Neuronal stem cell (in vitro differentiated cells): ENCODE data around the gene FLAD1.

Experiments
- DNase-seq: peaks from one replicate; pipeline ENCODE4 v3.0.0-alpha.2; 2013; ENCODE audit warnings: low spot score
- H2AFZ ChIP-seq: one replicate; pipeline ENCODE4 v1.6.1; 2013; ENCODE audit warnings: mild to moderate bottlenecking, low read length, inconsistent platforms
- H2AK5ac ChIP-seq: 2 replicates; pipeline ENCODE4 v1.6.1; 2013; ENCODE audit warnings: low read depth, mild to moderate bottlenecking, inconsistent platforms, low read length, moderate library complexity, mixed read lengths
- H2BK120ac ChIP-seq: 2 replicates; pipeline ENCODE4 v1.6.1; 2013; ENCODE audit warnings: low read depth, mild to moderate bottlenecking, inconsistent platforms, low read length, moderate library complexity, mixed read lengths
- H2BK12ac ChIP-seq: one replicate; pipeline ENCODE4 v1.6.1; 2013; ENCODE audit warnings: low read length, inconsistent platforms
- H2BK15ac ChIP-seq: 2 replicates; pipeline ENCODE4 v1.6.1; 2013; ENCODE audit warnings: mild to moderate bottlenecking, low read length, inconsistent platforms, mixed read lengths
- H2BK5ac ChIP-seq: one replicate; pipeline ENCODE4 v1.6.1; 2013; ENCODE audit warnings: inconsistent platforms, mild to moderate bottlenecking, low read length, moderate library complexity
- H3K14ac ChIP-seq: one replicate; pipeline ENCODE4 v1.6.1; 2013; ENCODE audit warnings: low read length, inconsistent platforms
- H3K18ac ChIP-seq: 2 replicates; pipeline ENCODE4 v1.6.1; 2013; ENCODE audit warnings: low read length, inconsistent platforms
- H3K23ac ChIP-seq: 2 replicates; pipeline ENCODE4 v1.6.1; 2013; ENCODE audit warnings: low read depth, mild to moderate bottlenecking, mixed read lengths, low read length, inconsistent platforms; ENCODE audit not compliant: poor library complexity
- H3K27ac ChIP-seq: replicated peaks from 3 replicates; pipeline ENCODE4 v1.5.1; 2013; ENCODE audit warnings: low read length, inconsistent platforms
- H3K27me3 ChIP-seq, 3 experiments: 2 replicates each; pipeline ENCODE4 v1.6.1; 2013; ENCODE audit warnings: low read length in 3 of 3, mild to moderate bottlenecking in 2 of 3, inconsistent platforms in 1 of 3, low read depth in 1 of 3, mixed read lengths in 1 of 3, moderate library complexity in 1 of 3; ENCODE audit not compliant: control insufficient read depth in 3 of 3, insufficient read depth in 3 of 3
- H3K36me3 ChIP-seq, 2 donors: replicated peaks in 1 of 2; 2 replicates each; pipeline ENCODE4 v1.6.1; 2013; ENCODE audit warnings: low read length in 2 of 2; ENCODE audit not compliant: control insufficient read depth in 2 of 2, insufficient read depth in 2 of 2
- H3K4ac ChIP-seq: 2 replicates; pipeline ENCODE4 v1.6.1; 2013; ENCODE audit warnings: inconsistent platforms, mild to moderate bottlenecking, low read length, moderate library complexity
- H3K4me1 ChIP-seq, 2 donors: 1 replicate in 1 of 2; 2 replicates in 1 of 2; pipeline ENCODE4 v1.6.1; 2013; ENCODE audit warnings: low read length in 2 of 2, low read depth in 1 of 2; ENCODE audit not compliant: control insufficient read depth in 2 of 2, insufficient read depth in 1 of 2
- H3K4me2 ChIP-seq: one replicate; pipeline ENCODE4 v1.6.1; 2013; ENCODE audit warnings: mild to moderate bottlenecking, low read length, inconsistent platforms; ENCODE audit not compliant: insufficient read depth, poor library complexity, severe bottlenecking
- H3K4me3 ChIP-seq, 2 donors: 2 replicates each; pipeline ENCODE4 v1.5.1; 2013; ENCODE audit warnings: low read length in 2 of 2, mild to moderate bottlenecking in 2 of 2, inconsistent platforms in 1 of 2, moderate library complexity in 1 of 2
- H3K79me1 ChIP-seq: one replicate; pipeline ENCODE4 v1.6.1; 2013; ENCODE audit warnings: low read depth, mild to moderate bottlenecking, inconsistent platforms, low read length, moderate library complexity
- H3K9ac ChIP-seq: one replicate; pipeline ENCODE4 v1.6.1; 2013; ENCODE audit warnings: mild to moderate bottlenecking, low read depth, low read length, inconsistent platforms; ENCODE audit not compliant: poor library complexity
- H3K9me3 ChIP-seq, 2 donors: replicated peaks in 1 of 2; 2 replicates each; pipeline versions ENCODE3 to v1.6.1; 2013; ENCODE audit warnings: low read length in 2 of 2, mild to moderate bottlenecking in 2 of 2, inconsistent platforms in 1 of 2, low read depth in 1 of 2, mixed read lengths in 1 of 2, moderate library complexity in 1 of 2; ENCODE audit not compliant: control insufficient read depth in 2 of 2, insufficient read depth in 1 of 2
- H4K8ac ChIP-seq: one replicate; pipeline ENCODE4 v1.6.1; 2013; ENCODE audit warnings: low read depth, mild to moderate bottlenecking, inconsistent platforms, low read length, moderate library complexity
- H4K91ac ChIP-seq: one replicate; pipeline ENCODE4 v1.6.1; 2013; ENCODE audit warnings: low read length, low read depth, mild to moderate bottlenecking, inconsistent platforms; ENCODE audit not compliant: poor library complexity
- WGBS, 2 donors: extraction: QIAGEN DNeasy Blood & Tissue Kit; methylation state at CpG; one replicate each; pipeline ENCODE4 v1.1.7; 2013; ENCODE audit warnings: missing lambda C conversion rate in 2 of 2, mixed read lengths in 1 of 2; ENCODE audit not compliant: insufficient read length in 2 of 2, insufficient replicate concordance in 1 of 2; ENCODE audit errors: extremely low coverage in 2 of 2; 5-methylcytosine and 5-hydroxymethylcytosine counted together

Gene FLAD1

GRCh38 chr1:154992721-154993571 is 9.8 kb downstream of the FLAD1 start:
- Histone ChIP-seq H2BK12ac (no peak overlapping the region), H3K36me3 (peaks cover 31 to 47% of the 10 kb centered on the region in 2 donors), H2AK5ac (peak overlapping the region; percentile 1), H3K14ac (no peak overlapping the region), H3K23ac (no peak overlapping the region), H3K27me3 (peaks cover 0 to 2% (median 0%) of the 10 kb centered on the region in 3 experiments), H2BK5ac (no peak overlapping the region), H3K27ac (peak overlapping the region; percentile 6), H3K79me1 (peaks cover 5% of the 10 kb centered on the region), H2AFZ (no peak overlapping the region), H3K4me3 (no peak overlapping the region), H2BK15ac (no peak overlapping the region), H4K91ac (no peak overlapping the region), H3K9ac (no peak overlapping the region), H4K8ac (no peak overlapping the region), H2BK120ac (no peak overlapping the region), H3K4me2 (no peak overlapping the region), H3K4ac (no peak overlapping the region), H3K4me1 (peaks cover 6% of the 10 kb centered on the region in 2 donors), H3K18ac (peak overlapping the region; percentile 1), H3K9me3 (no peaks in the 10 kb centered on the region)
- DNase-seq: no peak
- WGBS, 2 donors: no CpG with 5 or more reads among the region's 14 CpGs

- no peak within 1 kb of the TSS for H3K23ac ChIP-seq
- H4K8ac ChIP-seq: no peak within 1 kb of the TSS
- no peak within 1 kb of the TSS for H3K4me2 ChIP-seq
- no peak within 1 kb of the TSS for H3K4ac ChIP-seq
- H2BK12ac ChIP-seq: no peak within 1 kb of the TSS
- H2AFZ ChIP-seq: no peak within 1 kb of the TSS
- peak within 1 kb of the TSS; percentile 41 for H2AK5ac ChIP-seq
- H3K4me1 ChIP-seq: peaks cover 6% of the 10 kb centered on the region in 2 donors
- peak within 1 kb of the TSS; percentile 6 for H3K27ac ChIP-seq
- H3K18ac ChIP-seq: peak within 1 kb of the TSS; percentile 6
- no peaks in the 10 kb centered on the region for H3K9me3 ChIP-seq
- peaks cover 0 to 2% (median 0%) of the 10 kb centered on the region in 3 experiments for H3K27me3 ChIP-seq
- H3K4me3 ChIP-seq: no peak within 1 kb of the TSS
- peaks cover 2% of the 10 kb centered on the region for H3K79me1 ChIP-seq
- no peak within 1 kb of the TSS for H2BK5ac ChIP-seq
- H3K36me3 ChIP-seq: peaks cover 23 to 39% of the 10 kb centered on the region in 2 donors
- WGBS, 2 donors: no CpG with 5 or more reads among the region's 8 CpGs
- peak within 1 kb of the TSS; percentile 72 for H2BK15ac ChIP-seq
- H3K9ac ChIP-seq: no peak within 1 kb of the TSS
- no peak for DNase-seq
- no peak within 1 kb of the TSS for H4K91ac ChIP-seq
- no peak within 1 kb of the TSS for H3K14ac ChIP-seq
- peak within 1 kb of the TSS; percentile 92 for H2BK120ac ChIP-seq
Measured at GRCh38 chr1:154993572-154994268, 10.6 kb downstream of the FLAD1 start, which contains the start of gene LENEP. TSS of gene LENEP (plus strand) at chr1:154993586. CDS start at chr1:154993608, 22 bp downstream.

- H3K4me2 ChIP-seq: no peak overlapping the region
- H3K4me3 ChIP-seq: no peak overlapping the region
- no CpG with 5 or more reads among the region's 1 CpG for WGBS, 2 donors
- H2BK5ac ChIP-seq: no peak overlapping the region
- H3K9me3 ChIP-seq: no peaks in the 10 kb centered on the region
- H2BK15ac ChIP-seq: peak overlapping the region; percentile 72
- no peak overlapping the region for H3K27ac ChIP-seq
- H4K8ac ChIP-seq: no peak overlapping the region
- no peak overlapping the region for H3K4ac ChIP-seq
- DNase-seq: no peak
- H3K27me3 ChIP-seq: peaks cover 0 to 2% (median 0%) of the 10 kb centered on the region in 3 experiments
- H3K23ac ChIP-seq: no peak overlapping the region
- H3K79me1 ChIP-seq: peaks cover 2% of the 10 kb centered on the region
- no peak overlapping the region for H4K91ac ChIP-seq
- H2BK120ac ChIP-seq: peak overlapping the region; percentile 92
- no peak overlapping the region for H2BK12ac ChIP-seq
- no peak overlapping the region for H3K18ac ChIP-seq
- H2AK5ac ChIP-seq: peak overlapping the region; percentile 41
- peaks cover 20 to 34% of the 10 kb centered on the region in 2 donors for H3K36me3 ChIP-seq
- H3K4me1 ChIP-seq: peaks cover 8 to 9% of the 10 kb centered on the region in 2 donors
- H3K14ac ChIP-seq: no peak overlapping the region
- H2AFZ ChIP-seq: no peak overlapping the region
- no peak overlapping the region for H3K9ac ChIP-seq
Measured at GRCh38 chr1:154994269-154994587, 11.1 kb downstream of the FLAD1 start.

GRCh38 chr1:154994591-154994990 is 11.4 kb downstream of the FLAD1 start:
- no peak overlapping the region for H3K4me3 ChIP-seq
- no peak overlapping the region for H3K4me2 ChIP-seq
- H2BK15ac ChIP-seq: peak overlapping the region; percentile 72
- H2AK5ac ChIP-seq: peak overlapping the region; percentile 41
- H3K27ac ChIP-seq: no peak overlapping the region
- H3K9ac ChIP-seq: no peak overlapping the region
- no peak overlapping the region for H2BK12ac ChIP-seq
- no CpG with 5 or more reads among the region's 3 CpGs for WGBS, 2 donors
- H2BK120ac ChIP-seq: no peak overlapping the region
- H3K36me3 ChIP-seq: peaks cover 17 to 30% of the 10 kb centered on the region in 2 donors
- H4K91ac ChIP-seq: no peak overlapping the region
- peaks cover 2% of the 10 kb centered on the region for H3K79me1 ChIP-seq
- no peaks in the 10 kb centered on the region for H3K9me3 ChIP-seq
- no peak overlapping the region for H3K23ac ChIP-seq
- H3K4me1 ChIP-seq: peaks cover 8 to 9% of the 10 kb centered on the region in 2 donors
- no peak overlapping the region for H3K18ac ChIP-seq
- H3K27me3 ChIP-seq: peaks cover 0 to 2% (median 0%) of the 10 kb centered on the region in 3 experiments
- H3K4ac ChIP-seq: no peak overlapping the region
- no peak overlapping the region for H3K14ac ChIP-seq
- DNase-seq: no peak
- no peak overlapping the region for H4K8ac ChIP-seq
- H2BK5ac ChIP-seq: no peak overlapping the region
- H2AFZ ChIP-seq: no peak overlapping the region
